ENCODE data around the gene SDK2. TPM values are rescaled to one million over a fixed set of nuclear protein-coding genes. Genes with fewer than 3 reads are reported as not detected.

Gene SDK2
- total RNA-seq, 1 donor from 2014 or later, result 31.2 TPM

- peaks cover 18% of the 10 kb centered on the region for H3K4me1 Mint-ChIP-seq
- H3K4me3 Mint-ChIP-seq, result no peak overlapping the region
- no peak overlapping the region for H3K27ac Mint-ChIP-seq (ENCODE audit: unreplicated experiment)
- no peak for TF ChIP-seq CTCF (conservative IDR thresholded peaks at IDR 0.05)
- DNase-seq (ENCODE audit: low read depth, low spot score), result no peak
- H3K27me3 Mint-ChIP-seq (ENCODE audit: low read depth), result peaks cover 31% of the 10 kb centered on the region
- no peaks in the 10 kb centered on the region for H3K9me3 Mint-ChIP-seq
- H3K36me3 Mint-ChIP-seq (ENCODE audit: low read depth), result no peaks in the 10 kb centered on the region
Measured at GRCh38 chr17:73292031-73292531, 352.2 kb downstream of the SDK2 start.

- Mint-ChIP-seq H3K4me1 (peaks cover 24% of the 10 kb centered on the region), H3K27me3 (ENCODE audit: low read depth) (peaks cover 39% of the 10 kb centered on the region), H3K4me3 (no peak overlapping the region), H3K36me3 (ENCODE audit: low read depth) (no peaks in the 10 kb centered on the region), H3K27ac (ENCODE audit: unreplicated experiment) (no peak overlapping the region), H3K9me3 (no peaks in the 10 kb centered on the region)
- no peak for DNase-seq (ENCODE audit: low read depth, low spot score)
- no peak for TF ChIP-seq CTCF (conservative IDR thresholded peaks at IDR 0.05)
Measured at GRCh38 chr17:73291260-73291801, 352.9 kb downstream of the SDK2 start.

GRCh38 chr17:73290399-73291259 lies 353.6 kb downstream of the SDK2 start:
- H3K4me3 Mint-ChIP-seq, result no peak overlapping the region

GRCh38 chr17:73289549-73290254 lies 354.5 kb downstream of the SDK2 start:
- Mint-ChIP-seq H3K27ac (ENCODE audit: unreplicated experiment) (no peak overlapping the region), H3K4me1 (peaks cover 26% of the 10 kb centered on the region)
- TF ChIP-seq CTCF (conservative IDR thresholded peaks at IDR 0.05), result no peak

More at GRCh38 chr17:73290399-73291259, 353.6 kb downstream of the SDK2 start:
- peaks cover 41% of the 10 kb centered on the region for H3K27me3 Mint-ChIP-seq (ENCODE audit: low read depth)
- peak overlapping the region; percentile 29 for H3K27ac Mint-ChIP-seq (ENCODE audit: unreplicated experiment)
- H3K9me3 Mint-ChIP-seq, result no peaks in the 10 kb centered on the region
- DNase-seq (ENCODE audit: low read depth, low spot score), result no peak
- no peaks in the 10 kb centered on the region for H3K36me3 Mint-ChIP-seq (ENCODE audit: low read depth)
- no peak for TF ChIP-seq CTCF (conservative IDR thresholded peaks at IDR 0.05)
- peaks cover 26% of the 10 kb centered on the region for H3K4me1 Mint-ChIP-seq

GRCh38 chr17:73288534-73289302 lies 355.5 kb downstream of the SDK2 start:
- DNase-seq (ENCODE audit: low read depth, low spot score), result no peak
- peaks cover 49% of the 10 kb centered on the region for H3K27me3 Mint-ChIP-seq (ENCODE audit: low read depth)
- no peak overlapping the region for H3K27ac Mint-ChIP-seq (ENCODE audit: unreplicated experiment)
- peaks cover 36% of the 10 kb centered on the region for H3K4me1 Mint-ChIP-seq
- H3K4me3 Mint-ChIP-seq, result no peak overlapping the region
- no peak for TF ChIP-seq CTCF (conservative IDR thresholded peaks at IDR 0.05)
- H3K9me3 Mint-ChIP-seq, result no peaks in the 10 kb centered on the region
- H3K36me3 Mint-ChIP-seq (ENCODE audit: low read depth), result no peaks in the 10 kb centered on the region

More at GRCh38 chr17:73289549-73290254, 354.5 kb downstream of the SDK2 start:
- H3K4me3 Mint-ChIP-seq, result no peak overlapping the region
- H3K27me3 Mint-ChIP-seq (ENCODE audit: low read depth), result peaks cover 41% of the 10 kb centered on the region
- no peaks in the 10 kb centered on the region for H3K9me3 Mint-ChIP-seq
- H3K36me3 Mint-ChIP-seq (ENCODE audit: low read depth), result no peaks in the 10 kb centered on the region
- DNase-seq (ENCODE audit: low read depth, low spot score), result no peak
